Measurements from ENCODE around the gene CCAR1. TPM values are rescaled to one million over a fixed set of nuclear protein-coding genes. Genes with fewer than 3 reads are reported as not detected.

The CCAR1 gene
- total RNA-seq, 4 donors from 2014 or later: 17.8 to 71.3 (median 37.7) TPM

GRCh38 chr10:68828833-68829232 lies 107.8 kb downstream of the CCAR1 start:
- no peaks in the 10 kb centered on the region for H3K36me3 ChIP-seq
- in situ Hi-C loops (cut with MboI; ENCODE audit: low sequenced_read_pairs in 4 of 4): no loop called here
- DNase-seq (no peak), ATAC-seq (no peak)
- intact Hi-C loops (cut with DNase I; ENCODE audit: low total_unique reads): no loop called here
- no peaks in the 10 kb centered on the region for H3K27me3 ChIP-seq
- no peak overlapping the region for H3K4me3 ChIP-seq
- H3K4me1 ChIP-seq: peaks cover 0 to 4% of the 10 kb centered on the region in 2 donors
- TF ChIP-seq POLR2A (IDR thresholded peaks at IDR 0.05): no peak
- no peak for TF ChIP-seq CTCF (IDR thresholded peaks at IDR 0.05 in 4 of 5, conservative IDR thresholded peaks at IDR 0.05 in 1 of 5)
- no peak overlapping the region for H3K27ac ChIP-seq
- no peaks in the 10 kb centered on the region for H3K9me3 ChIP-seq

- in situ Hi-C loops (cut with MboI; ENCODE audit: low sequenced_read_pairs in 4 of 4): no loop called here
- Histone ChIP-seq H3K4me3 (no peak overlapping the region), H3K27ac (no peak overlapping the region), H3K36me3 (no peaks in the 10 kb centered on the region), H3K9me3 (no peaks in the 10 kb centered on the region), H3K27me3 (no peaks in the 10 kb centered on the region), H3K4me1 (peaks cover 0 to 4% of the 10 kb centered on the region in 2 donors)
- ATAC-seq: no peak
- DNase-seq: no peak
- intact Hi-C loops (cut with DNase I; ENCODE audit: low total_unique reads): no loop called here
- TF ChIP-seq CTCF (IDR thresholded peaks at IDR 0.05 in 4 of 5, conservative IDR thresholded peaks at IDR 0.05 in 1 of 5): no peak
- no peak for TF ChIP-seq POLR2A (IDR thresholded peaks at IDR 0.05)
These were observed 108.5 kb downstream of the CCAR1 start for GRCh38 chr10:68829521-68829920.

GRCh38 chr10:68829952-68830351 lies 108.9 kb downstream of the CCAR1 start:
- no peak for DNase-seq
- Histone ChIP-seq H3K9me3 (no peaks in the 10 kb centered on the region), H3K4me3 (no peak overlapping the region), H3K36me3 (no peaks in the 10 kb centered on the region), H3K27me3 (no peaks in the 10 kb centered on the region), H3K4me1 (peaks cover 0 to 4% of the 10 kb centered on the region in 2 donors), H3K27ac (no peak overlapping the region)
- in situ Hi-C loops (cut with MboI; ENCODE audit: low sequenced_read_pairs in 4 of 4) (no loop called here), intact Hi-C loops (cut with DNase I; ENCODE audit: low total_unique reads) (no loop called here)
- TF ChIP-seq POLR2A (IDR thresholded peaks at IDR 0.05): no peak
- no peak for TF ChIP-seq CTCF (IDR thresholded peaks at IDR 0.05 in 4 of 5, conservative IDR thresholded peaks at IDR 0.05 in 1 of 5)
- ATAC-seq: no peak

- TF ChIP-seq POLR2A (IDR thresholded peaks at IDR 0.05): no peak
- TF ChIP-seq CTCF (IDR thresholded peaks at IDR 0.05 in 4 of 5, conservative IDR thresholded peaks at IDR 0.05 in 1 of 5): no peak
- H3K4me1 ChIP-seq: peaks cover 0 to under 1% of the 10 kb centered on the region in 2 donors
- no peak overlapping the region for H3K27ac ChIP-seq
- ATAC-seq (no peak), DNase-seq (no peak)
- no peak overlapping the region for H3K4me3 ChIP-seq
- H3K9me3 ChIP-seq: no peaks in the 10 kb centered on the region
- in situ Hi-C loops (cut with MboI; ENCODE audit: low sequenced_read_pairs in 4 of 4) (no loop called here), intact Hi-C loops (cut with DNase I; ENCODE audit: low total_unique reads) (no loop called here)
- no peaks in the 10 kb centered on the region for H3K27me3 ChIP-seq
- no peaks in the 10 kb centered on the region for H3K36me3 ChIP-seq
These were observed 111.0 kb downstream of the CCAR1 start for GRCh38 chr10:68831961-68832455.

- Histone ChIP-seq H3K4me1 (no peaks in the 10 kb centered on the region), H3K27me3 (no peaks in the 10 kb centered on the region), H3K27ac (no peak overlapping the region), H3K4me3 (no peak overlapping the region), H3K9me3 (no peaks in the 10 kb centered on the region), H3K36me3 (no peaks in the 10 kb centered on the region)
- TF ChIP-seq CTCF (IDR thresholded peaks at IDR 0.05 in 4 of 5, conservative IDR thresholded peaks at IDR 0.05 in 1 of 5): no peak
- ATAC-seq (no peak), DNase-seq (no peak)
- in situ Hi-C loops (cut with MboI; ENCODE audit: low sequenced_read_pairs in 4 of 4): no loop called here
- intact Hi-C loops (cut with DNase I; ENCODE audit: low total_unique reads): no loop called here
These were observed 111.6 kb downstream of the CCAR1 start for GRCh38 chr10:68832601-68833000.

All from gastrocnemius medialis (tissue), 4 donors.